DMS114 treated with DMSO at 0.1 percent for 48 hours (cell line): ENCODE results near the gene FAM240A.

ENCODE experiments used
- DNase-seq: peaks from one replicate; lab custom pipeline; 2025; ENCODE audit not compliant: unreplicated experiment; lab: John Stamatoyannopoulos, UW

Gene FAM240A

DNA sequence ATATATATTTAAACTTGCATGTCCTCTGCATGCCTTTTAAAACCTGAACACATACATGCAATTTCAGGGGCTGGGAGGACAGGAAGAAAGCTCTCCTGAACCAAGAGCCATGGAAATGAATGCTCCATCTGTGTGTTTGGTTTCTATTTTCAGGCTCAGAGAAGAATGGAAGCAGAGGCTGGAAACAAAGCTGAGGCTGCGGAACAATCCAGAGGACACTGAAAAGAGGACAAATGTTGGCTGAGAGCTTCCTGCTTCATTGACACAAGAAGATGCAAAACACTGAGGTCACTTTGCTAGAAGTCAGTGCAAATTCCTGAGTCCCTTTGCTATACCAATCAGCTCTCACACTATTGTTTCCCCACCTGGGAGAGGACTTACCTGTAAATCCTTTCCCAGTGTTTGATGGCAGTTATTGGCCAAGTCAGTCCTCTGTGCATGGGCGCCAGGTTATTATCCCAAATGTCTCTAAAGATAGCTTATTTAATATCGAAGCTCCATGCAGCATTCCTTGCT, 12.7 kb downstream of the FAM240A start:
- DNase-seq = no peak

DNA sequence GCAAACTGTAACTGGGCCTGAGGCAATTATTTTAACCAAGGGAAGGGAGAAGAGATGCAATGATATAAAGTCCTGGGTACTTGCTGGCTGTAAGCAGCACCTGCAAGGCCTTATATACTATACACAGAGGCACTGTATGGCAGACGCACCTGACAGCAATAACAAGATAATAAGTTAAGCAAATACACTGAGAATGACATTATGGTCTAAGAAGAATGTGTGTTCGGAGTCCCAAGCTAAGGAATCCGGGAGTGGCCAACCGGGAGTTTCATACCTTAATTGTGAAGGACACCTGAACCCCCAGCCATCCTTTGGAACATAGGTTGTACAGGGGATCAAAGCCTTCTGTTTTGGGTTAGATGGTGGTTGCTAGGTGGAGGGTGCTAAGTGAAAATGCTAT, 13.7 kb downstream of the FAM240A start:
- DNase-seq = no peak

DNA sequence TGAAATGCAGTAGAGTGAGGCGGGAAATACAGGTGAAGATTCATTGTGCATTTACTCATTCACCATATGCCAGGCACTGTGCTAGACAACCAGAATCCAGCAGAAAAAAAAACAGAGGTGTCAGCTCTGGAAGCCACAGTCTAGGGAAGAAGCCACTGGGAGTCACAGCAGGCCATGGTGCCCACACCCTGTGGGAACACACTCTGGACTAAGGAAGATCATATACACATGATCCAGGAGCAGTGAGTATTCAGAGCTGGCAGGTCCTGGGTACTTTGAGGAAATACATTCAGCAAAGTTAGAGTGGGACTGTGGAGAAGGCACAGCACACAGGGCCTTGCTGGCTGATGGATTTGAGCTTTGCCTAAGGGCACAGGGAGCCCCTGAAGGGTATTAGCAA, 14.8 kb downstream of the FAM240A start:
- DNase-seq = no peak

DNA sequence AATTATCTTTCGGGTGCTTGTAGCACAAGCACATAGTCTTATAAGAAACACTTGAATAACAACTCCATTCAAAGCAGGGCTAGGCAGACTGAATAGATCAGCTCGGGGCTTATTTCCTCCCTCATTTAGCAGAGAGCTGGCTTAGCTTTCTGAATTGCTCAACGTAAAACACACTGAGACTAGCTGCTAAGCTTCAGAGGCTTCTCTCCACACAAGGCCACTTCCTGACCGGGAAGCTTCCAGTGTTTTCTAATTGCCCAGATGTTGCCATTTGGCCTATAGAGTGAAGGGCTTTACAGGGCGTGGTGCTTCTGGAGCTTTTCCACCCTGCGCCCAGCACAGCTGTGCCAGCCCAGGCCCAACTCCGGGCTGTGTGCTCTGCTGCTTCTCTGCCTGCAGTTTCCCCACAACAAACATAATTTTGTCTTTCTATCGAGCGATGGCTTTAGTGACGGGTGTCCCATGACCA, 16.6 kb downstream of the FAM240A start:
- no peak for DNase-seq

DNA sequence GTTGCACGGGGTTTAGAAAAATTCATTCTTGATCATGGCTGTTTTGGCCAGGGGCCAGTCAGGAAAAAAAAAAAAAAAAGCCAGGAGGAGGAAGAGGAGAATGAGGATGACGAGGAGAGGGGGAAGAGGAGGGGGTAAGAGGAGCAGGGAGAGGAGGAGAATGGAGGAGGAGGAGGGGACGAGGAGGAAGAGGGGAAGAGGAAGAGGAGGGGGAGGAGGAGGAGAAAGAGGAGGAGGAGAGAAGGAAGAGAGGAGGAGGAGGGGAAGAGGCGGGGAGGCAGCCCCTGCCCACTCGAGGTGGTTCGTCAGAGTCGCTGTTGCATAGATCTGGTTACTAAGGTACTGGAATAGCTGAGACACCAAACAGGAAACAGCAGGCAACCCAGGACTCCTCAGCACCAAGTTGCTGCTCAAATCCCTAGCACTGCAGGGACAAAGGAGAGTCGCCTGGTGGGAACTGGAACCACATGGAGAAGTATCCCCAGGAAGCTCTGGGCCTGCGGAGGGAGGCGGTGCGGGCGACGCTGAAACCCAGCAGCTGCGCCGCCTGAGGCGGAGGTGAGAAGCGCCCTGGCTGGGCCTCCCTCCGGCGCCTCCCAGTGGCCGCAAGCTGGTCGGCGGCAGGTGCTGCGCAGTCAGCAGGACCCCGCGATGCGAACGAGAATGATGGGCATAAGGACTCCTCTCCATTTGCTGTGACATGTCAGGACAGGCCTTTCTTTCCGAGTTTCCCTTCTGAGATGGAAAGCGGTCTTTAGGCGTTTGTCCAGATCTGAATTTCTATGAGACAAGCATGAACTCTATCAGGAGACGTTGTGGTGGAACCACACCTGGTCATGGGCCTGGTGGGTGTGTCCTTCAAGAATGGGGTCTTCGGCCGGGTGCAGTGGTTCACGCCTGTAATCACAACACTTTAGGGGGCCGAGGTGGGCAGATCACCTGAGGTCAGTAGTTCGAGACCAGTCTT, 17.5 kb downstream of the FAM240A start:
- DNase-seq = peak; percentile 56

DNA sequence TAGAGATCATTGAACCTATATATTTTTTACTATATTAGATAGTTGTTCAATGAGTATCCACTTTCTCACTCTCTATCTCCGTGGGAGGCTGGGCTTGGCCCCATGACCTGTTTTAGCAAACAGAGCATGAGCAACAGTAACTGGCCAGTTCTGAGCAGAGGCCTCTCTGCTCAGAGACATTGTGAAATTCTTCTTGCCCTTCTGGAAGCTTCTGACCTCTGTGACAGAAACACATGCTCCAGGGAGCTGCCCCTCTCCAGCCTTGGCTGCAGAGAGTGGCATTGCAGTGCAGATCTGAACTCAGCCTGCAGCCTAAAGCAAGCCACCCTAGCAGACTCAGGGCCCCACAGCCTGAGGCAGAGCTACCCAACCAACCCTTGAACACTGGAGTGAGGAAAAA, 20.5 kb downstream of the FAM240A start:
- no peak for DNase-seq

DNA sequence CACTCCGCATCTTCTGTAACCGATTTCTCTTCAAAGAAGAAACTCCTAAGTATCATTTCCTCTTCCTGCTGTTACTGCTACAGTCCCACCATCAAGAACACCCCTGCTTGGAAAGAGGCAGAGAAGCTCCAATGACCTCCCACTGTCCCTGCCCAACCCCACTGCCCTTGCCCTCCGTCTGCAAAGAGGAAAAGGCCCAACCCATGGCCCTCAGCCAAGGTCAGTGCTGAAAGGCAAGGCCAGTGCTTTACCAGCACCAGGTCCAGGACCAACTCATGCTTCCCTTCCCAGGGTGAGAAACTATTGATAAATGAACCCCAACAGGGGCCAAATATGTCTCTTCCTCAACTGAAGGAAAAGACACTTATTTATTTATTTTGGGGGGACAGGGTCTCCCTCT, 22.5 kb downstream of the FAM240A start:
- DNase-seq = no peak

DNA sequence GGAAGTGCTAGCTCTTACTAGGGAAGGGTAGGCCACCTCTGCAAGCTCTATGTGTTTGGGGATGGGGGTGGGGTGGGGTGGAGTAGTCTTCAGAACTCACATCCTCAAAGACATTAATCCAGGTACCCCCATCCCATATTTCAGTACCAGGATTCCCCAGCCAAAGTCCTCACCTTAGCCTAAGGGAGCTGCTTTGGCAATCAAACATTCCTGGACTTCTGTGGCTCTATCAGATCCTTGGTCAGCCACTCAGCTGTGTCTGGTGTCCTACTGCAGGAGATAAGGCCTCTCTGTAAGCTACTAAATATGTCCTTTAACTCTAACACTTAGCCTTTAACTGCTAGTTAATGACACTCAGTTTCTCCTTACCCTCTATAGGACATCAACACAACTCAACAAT, 26.9 kb downstream of the FAM240A start:
- no peak for DNase-seq

DNA sequence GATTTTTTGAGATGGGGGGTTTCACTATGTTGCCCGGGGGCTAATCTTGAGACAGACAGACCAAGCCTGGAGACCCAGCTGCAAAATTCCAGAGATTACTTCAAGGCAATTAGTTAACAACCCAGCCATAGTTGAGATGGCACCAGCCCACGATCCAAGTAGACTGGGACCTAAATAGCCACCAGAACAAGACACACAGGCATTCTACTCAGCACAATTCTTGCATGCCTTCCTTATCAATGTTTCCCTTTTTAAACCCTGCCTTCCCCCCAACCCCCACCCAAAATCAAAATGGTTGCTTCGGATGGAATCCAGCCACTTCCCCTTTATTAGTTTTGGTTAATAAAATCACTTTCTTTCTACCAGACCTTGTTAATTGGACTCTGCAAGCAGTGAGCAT, 28.6 kb downstream of the FAM240A start:
- DNase-seq = no peak

DNA sequence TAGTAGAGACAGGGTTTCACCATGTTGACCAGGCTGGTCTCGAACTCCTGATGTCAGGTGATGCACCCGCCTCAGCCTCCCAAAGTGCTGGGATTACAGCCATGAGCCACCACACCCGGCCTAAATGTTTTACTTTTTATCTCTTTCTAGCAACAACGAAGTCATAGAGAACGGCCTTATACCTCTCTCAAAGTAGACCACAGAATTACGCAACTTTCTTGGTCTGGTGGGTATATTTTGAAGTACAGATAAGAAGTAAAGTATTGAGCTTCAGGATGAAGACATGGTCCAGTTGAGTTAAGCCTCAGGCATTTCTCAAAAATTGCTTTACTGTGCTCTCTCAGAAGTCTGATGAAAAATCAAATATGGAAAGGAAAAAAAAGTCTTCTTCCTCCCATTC, 30.6 kb downstream of the FAM240A start:
- no peak for DNase-seq

DNA sequence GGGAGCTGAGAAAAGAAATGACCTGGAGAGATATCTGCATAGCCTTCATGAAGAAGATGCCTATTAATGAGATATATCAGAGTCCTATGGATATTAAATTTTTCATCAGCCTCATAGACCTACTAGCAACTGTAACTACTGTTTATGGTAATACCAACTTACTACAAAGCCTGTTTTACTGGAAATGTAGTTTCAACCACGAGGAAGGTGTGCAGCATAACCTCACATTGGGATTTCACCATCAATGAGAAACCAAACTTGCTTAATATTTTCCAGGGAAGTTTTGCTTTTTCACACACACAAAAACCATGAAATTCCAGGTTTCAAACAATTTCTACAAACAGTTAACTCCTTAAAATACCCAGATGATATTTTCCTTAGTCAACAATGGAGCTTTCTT, 31.4 kb downstream of the FAM240A start:
- DNase-seq = no peak

DNA sequence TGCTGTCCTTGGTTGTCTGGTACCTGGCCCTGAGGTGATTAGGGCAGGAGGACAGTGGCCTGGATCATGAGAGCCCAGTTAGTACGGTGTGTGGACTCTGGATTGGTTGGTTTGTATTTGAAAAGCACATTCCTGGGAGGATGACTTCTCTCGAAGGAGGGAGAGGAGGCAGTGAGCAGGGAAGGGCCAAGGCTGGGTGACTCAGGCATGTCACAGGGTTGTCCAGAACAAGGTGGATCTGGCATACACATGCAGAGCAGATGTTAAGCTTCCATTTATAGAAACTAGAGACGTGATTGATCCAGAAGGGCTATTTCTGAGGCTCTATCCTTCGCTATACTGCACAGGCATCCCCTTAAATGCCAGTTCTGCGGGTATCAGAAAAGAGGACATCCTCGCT, 34.4 kb downstream of the FAM240A start:
- no peak for DNase-seq

DNA sequence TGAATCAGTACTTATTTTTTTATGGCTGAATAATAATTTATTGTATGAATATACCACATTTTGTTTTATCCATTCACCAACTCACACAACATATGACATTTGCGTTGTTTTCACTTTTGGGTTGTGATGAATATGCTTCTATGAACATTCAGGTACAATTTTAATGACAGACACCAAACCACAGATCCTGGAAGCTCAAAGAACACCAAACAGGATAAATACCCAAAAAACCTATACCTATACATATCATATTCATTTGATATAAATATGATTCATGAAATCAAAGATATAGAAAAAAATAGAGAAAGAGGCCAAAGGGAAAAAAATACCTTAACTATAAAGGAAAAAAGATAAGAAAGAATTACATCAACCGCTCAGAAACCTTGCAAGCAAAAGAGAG, 35.8 kb downstream of the FAM240A start:
- no peak for DNase-seq

DNA sequence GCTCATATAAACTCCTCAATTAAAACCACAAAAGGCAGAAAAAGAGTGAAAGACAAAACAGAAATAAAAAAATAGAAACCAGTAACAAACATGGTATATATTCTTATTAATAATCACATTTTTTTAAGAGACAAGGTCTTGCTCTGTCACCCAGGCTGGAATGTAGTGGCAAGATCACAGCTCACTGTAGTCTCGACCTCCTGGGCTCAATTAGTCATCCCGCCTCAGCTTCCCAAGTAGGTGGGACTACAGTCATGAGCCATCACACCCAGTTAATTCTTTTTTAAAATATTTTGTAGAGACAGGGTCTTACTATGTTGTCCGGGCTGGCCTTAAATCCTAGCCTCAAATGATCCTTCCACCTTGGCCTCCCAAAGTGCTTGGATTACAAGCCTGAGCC, 37.1 kb downstream of the FAM240A start:
- DNase-seq = no peak

DNA sequence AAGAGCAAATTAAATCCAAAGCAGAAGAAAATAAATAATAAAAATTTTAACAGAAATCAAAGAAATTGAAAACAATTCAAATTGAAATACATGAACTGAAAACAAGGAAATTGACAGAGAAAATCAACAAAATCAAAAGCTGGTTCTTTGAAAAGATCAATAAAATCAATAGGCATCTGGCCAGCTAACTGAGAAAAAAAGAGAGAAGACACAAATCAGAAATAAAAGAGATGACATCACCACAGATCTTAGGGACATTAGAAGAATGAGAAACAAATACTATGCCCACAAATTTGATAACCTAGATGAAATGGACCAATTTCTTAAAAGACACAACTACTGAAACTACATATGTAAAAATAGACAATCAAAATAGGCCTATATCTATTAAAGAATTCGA, 38.8 kb downstream of the FAM240A start:
- DNase-seq = no peak

DNA sequence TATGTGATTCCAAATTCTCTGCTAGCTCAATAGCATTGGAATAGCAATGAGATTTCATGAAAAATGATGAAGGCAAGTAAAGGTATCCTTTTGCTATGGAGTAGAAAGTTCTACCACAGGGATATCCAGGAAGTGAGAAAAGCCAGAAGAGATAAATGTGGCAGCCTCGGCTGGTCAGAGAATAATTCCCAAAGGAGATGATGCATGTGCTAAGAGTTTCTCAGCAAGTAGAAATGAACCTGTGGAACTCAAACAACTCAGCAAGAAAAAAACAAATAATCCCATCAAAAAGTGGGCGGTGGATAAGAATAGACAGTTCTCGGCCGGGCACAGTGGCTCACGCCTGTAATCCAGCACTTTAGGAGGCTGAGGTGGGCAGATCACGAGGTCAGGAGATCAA, 42.9 kb downstream of the FAM240A start:
- no peak for DNase-seq

DNA sequence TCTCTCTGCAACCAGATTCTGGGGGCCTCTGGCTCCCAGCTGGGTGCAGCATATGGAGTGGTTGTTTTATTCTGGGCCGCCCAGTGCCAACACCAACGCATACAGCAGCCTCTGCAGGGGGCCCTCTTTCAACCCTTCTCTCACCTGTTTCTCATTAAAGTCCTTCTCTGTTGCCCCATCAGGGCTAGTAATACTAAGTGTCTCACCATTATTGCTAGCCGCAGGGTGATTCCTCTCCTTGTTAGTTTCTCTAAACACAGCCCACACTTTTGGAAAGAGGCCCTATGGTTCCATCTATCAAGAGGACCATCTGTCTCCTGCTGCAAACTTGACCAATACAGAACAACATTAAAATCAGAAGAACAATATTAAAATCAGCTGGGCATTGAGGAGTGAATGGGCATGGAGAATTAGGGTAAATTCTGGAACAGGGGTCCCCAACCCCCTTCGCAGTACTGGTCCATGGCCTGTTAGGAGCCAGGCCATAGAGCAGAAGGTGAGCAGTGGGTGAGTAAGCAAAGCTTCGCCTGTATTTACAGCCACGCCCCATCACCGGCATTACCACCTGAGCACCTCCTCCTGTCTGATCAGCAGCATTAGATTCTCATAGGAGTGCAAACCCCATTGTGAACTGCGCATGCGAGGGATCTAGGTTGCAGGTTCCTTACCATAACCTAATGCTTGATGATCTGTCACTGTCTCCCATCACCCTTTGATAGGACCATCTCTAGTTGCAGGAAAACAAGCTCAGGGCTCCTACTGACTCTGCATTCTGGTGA, 44.6 kb downstream of the FAM240A start:
- no peak for DNase-seq

DNA sequence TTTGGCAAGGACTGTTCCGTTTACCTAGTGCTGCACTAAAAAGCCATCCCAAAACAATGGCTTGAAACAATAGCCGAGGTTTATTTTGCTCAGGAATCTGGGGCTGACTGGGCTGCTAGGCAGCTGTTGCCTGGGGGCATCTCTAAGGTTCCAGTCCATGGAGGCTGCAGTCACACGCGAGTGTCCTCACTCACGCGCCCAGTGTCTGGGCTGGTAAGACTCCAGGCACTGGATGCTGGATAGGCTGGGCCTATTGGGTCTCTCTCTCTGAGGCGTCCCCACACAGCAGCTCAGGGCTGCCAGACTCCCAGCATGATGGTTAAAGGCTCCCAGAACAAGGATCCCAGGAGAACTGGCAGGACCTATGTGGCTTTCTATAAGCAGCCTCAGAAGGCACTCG, 47.0 kb downstream of the FAM240A start:
- no peak for DNase-seq

DNA sequence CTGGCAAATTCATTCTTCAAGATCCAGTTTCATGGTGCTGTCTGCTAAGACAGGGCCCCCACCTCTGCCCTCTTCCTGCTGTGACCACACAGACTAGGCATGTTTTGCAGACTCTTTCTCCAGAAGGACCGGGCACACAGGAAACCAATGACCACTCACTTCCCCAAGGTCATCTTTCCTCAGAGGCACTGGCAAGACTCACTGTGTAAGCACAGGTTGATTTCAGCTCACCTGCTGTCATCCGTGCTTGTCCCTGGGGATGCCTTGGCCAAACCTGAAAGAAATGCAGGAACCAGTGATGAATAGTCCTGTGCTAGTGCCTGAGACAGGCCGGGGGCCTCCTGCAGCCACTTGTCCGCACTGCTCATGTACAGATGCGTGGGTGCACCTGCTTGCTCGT, 47.7 kb downstream of the FAM240A start:
- DNase-seq = no peak

DNA sequence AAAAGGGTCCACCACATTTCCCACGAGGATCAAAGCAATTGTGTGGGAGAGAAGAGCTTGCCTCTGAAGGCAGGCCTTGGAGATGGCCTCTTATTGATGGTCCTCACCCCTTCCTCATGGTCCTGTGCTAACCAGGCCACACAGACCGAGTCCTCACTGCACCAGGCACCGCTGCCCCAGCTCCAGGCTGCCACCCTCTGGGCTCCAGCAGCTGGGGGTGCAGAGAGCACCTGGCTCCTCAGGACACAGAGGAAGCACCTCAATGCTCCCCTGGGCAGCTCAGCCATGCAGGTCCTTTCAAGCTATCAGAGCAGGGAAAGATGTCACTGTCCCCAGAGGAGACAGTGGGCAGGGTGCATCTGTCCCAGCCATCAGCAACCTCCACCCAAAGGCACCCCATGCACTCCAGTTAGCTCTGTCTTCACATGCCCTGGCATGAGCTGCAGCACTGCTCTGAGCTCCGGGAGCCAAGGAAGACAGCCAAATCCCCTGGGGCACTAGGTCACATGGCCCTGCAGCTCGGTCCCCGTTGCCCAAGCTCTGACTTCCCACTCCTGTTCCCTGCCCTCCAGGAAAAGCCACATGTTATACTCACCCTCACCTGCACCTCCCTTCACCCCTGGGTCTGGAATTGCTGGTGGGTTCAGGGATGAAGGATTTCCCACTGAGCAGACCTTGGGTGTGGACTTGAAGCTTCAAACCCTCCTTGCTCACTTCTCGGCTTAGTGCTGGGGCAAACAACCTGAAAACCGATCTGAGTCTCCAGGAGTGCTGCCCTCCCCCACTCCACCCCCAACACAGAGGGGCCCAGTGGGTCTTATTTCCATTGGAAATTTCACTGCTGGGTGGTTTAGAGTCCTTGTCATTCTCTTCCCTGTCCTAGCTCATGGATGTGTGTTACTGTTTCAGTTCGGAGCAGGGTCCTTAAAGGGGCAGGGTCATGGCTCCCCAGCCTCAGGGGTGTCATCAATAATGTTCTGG, 48.5 kb downstream of the FAM240A start:
- DNase-seq = no peak
